SU-DHL-6 (cell line): Measurements from ENCODE around the gene C1QTNF7.

ENCODE experiments used
- H2AFZ ChIP-seq: fragments of 200-600 bp; sonication (generic); 2 replicates; pipeline ENCODE4 v1.6.1; 2014; ENCODE audit warnings: low read depth, mild to moderate bottlenecking, moderate library complexity, mixed read lengths, antibody characterized with exemption, low read length; ENCODE audit not compliant: severe bottlenecking
- H3F3A ChIP-seq: fragments of 200-600 bp; shearing (Covaris generic); 2 replicates; pipeline ENCODE4 v1.6.0; 2016; ENCODE audit warnings: antibody characterized with exemption, mild to moderate bottlenecking; ENCODE audit not compliant: insufficient read depth
- H3K27ac ChIP-seq: fragments of 200-600 bp; sonication (generic); 2 replicates; pipeline ENCODE4 v1.5.1; 2016; ENCODE audit warnings: low read depth, mild to moderate bottlenecking, low read length, moderate library complexity, mixed read lengths
- H3K27me3 ChIP-seq: fragments of 200-600 bp; sonication (generic), shearing (Covaris generic); 2 replicates; pipeline ENCODE4 v1.6.0; 2014; ENCODE audit warnings: mild to moderate bottlenecking, low read length
- H3K36me3 ChIP-seq: fragments of 200-600 bp; sonication (generic); 2 replicates; pipeline ENCODE4 v1.6.1; 2014; ENCODE audit warnings: mild to moderate bottlenecking, low read length, mixed read lengths
- H3K4me2 ChIP-seq: fragments of 300-600, 200-600 bp; shearing (Covaris generic), sonication (generic); 2 replicates; pipeline ENCODE4 v1.6.0; 2014; ENCODE audit warnings: low read length, low read depth, mild to moderate bottlenecking; ENCODE audit not compliant: poor library complexity, severe bottlenecking
- H3K4me3 ChIP-seq: fragments of 200-600 bp; sonication (generic); 2 replicates; pipeline ENCODE4 v1.5.1; 2014; ENCODE audit warnings: antibody characterized with exemption, low read length, mild to moderate bottlenecking, mixed read lengths; ENCODE audit not compliant: insufficient read depth, poor library complexity, severe bottlenecking
- H3K79me2 ChIP-seq: fragments of 200-600 bp; sonication (generic); 2 replicates; pipeline ENCODE4 v1.6.1; 2014; ENCODE audit warnings: mild to moderate bottlenecking, low read length, moderate library complexity; ENCODE audit not compliant: insufficient read depth
- H3K9ac ChIP-seq: fragments of 200-600 bp; sonication (generic); 2 replicates; pipeline ENCODE4 v1.7.0; 2014; ENCODE audit warnings: mild to moderate bottlenecking, low read length
- H3K9me2 ChIP-seq: fragments of 200-600 bp; sonication (generic); replicated peaks from 2 replicates; pipeline ENCODE4 v1.6.1; 2014; ENCODE audit warnings: low read length; ENCODE audit not compliant: insufficient read depth
- H3K9me3 ChIP-seq: fragments of 200-600 bp; sonication (generic); 2 replicates; pipeline ENCODE4 v1.6.1; 2014; ENCODE audit warnings: low read length, mixed read lengths; ENCODE audit not compliant: insufficient read depth
- H4K20me1 ChIP-seq: fragments of 200-600 bp; sonication (generic); 2 replicates; pipeline ENCODE4 v1.6.1; 2014; ENCODE audit warnings: low read depth, mild to moderate bottlenecking, antibody characterized with exemption, low read length, moderate library complexity, mixed read lengths
- EZH2phosphoT487 ChIP-seq: fragments of 200-600 bp; sonication (generic), shearing (Covaris generic); conservative IDR thresholded peaks from 2 replicates; pipeline ENCODE4 v1.6.1; 2018; ENCODE audit warnings: mild to moderate bottlenecking, antibody characterized with exemption, low read length, moderate library complexity, mixed read lengths
- TF ChIP-seq, protein P1 (sequence below): fragments of 200-600 bp; sonication (generic); IDR thresholded peaks from one replicate; pipeline ENCODE4 v1.5.1; 2017; ENCODE audit warnings: antibody characterized with exemption, mild to moderate bottlenecking, low read length, moderate library complexity; ENCODE audit not compliant: insufficient read depth, poor library complexity, severe bottlenecking

Gene C1QTNF7

DNA sequence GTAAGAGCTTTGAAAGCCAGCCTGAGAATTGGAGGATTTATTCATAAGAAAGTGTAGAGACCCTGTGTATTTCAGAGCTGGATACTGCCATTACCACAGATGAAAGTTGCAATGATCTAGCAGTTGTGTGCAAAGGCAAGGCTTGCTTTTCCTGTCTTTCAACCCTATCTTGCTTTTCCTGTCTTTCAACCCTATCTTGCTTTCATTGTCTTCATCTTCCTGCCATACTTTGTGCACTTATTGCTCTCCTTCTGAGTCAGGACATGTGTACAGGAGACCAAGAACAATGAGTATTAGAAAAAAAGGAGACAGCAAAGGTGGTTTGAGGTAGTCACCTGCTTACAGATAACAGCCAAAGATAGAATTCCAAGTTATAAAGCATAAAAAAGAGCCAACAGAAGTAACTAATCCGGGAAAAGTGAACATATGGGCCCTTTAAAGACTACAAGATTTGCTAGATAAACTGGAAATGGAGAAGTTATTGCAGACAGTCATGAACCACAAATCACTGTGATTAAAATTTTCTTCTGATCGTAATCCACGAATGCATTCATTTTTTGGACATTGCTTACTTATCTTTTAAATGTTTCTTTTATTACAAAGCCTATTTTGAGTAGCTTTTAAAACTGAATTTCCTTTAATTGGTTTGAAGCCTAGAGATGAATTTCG is 17.2 kb downstream of the C1QTNF7 start:
- H4K20me1 ChIP-seq: no peaks in the 10 kb centered on the region
- H3K27ac ChIP-seq: no peak overlapping the region
- no peak overlapping the region for H3K9ac ChIP-seq
- H3K4me2 ChIP-seq: no peak overlapping the region
- H3K9me3 ChIP-seq: no peaks in the 10 kb centered on the region
- no peak overlapping the region for H2AFZ ChIP-seq
- no peaks in the 10 kb centered on the region for H3K36me3 ChIP-seq
- H3F3A ChIP-seq: no peaks in the 10 kb centered on the region
- TF ChIP-seq, protein P1, sequence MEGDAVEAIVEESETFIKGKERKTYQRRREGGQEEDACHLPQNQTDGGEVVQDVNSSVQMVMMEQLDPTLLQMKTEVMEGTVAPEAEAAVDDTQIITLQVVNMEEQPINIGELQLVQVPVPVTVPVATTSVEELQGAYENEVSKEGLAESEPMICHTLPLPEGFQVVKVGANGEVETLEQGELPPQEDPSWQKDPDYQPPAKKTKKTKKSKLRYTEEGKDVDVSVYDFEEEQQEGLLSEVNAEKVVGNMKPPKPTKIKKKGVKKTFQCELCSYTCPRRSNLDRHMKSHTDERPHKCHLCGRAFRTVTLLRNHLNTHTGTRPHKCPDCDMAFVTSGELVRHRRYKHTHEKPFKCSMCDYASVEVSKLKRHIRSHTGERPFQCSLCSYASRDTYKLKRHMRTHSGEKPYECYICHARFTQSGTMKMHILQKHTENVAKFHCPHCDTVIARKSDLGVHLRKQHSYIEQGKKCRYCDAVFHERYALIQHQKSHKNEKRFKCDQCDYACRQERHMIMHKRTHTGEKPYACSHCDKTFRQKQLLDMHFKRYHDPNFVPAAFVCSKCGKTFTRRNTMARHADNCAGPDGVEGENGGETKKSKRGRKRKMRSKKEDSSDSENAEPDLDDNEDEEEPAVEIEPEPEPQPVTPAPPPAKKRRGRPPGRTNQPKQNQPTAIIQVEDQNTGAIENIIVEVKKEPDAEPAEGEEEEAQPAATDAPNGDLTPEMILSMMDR: no peak
- no peaks in the 10 kb centered on the region for H3K27me3 ChIP-seq
- no peak overlapping the region for H3K4me3 ChIP-seq
- H3K9me2 ChIP-seq: no peaks in the 10 kb centered on the region
- H3K79me2 ChIP-seq: no peaks in the 10 kb centered on the region

DNA sequence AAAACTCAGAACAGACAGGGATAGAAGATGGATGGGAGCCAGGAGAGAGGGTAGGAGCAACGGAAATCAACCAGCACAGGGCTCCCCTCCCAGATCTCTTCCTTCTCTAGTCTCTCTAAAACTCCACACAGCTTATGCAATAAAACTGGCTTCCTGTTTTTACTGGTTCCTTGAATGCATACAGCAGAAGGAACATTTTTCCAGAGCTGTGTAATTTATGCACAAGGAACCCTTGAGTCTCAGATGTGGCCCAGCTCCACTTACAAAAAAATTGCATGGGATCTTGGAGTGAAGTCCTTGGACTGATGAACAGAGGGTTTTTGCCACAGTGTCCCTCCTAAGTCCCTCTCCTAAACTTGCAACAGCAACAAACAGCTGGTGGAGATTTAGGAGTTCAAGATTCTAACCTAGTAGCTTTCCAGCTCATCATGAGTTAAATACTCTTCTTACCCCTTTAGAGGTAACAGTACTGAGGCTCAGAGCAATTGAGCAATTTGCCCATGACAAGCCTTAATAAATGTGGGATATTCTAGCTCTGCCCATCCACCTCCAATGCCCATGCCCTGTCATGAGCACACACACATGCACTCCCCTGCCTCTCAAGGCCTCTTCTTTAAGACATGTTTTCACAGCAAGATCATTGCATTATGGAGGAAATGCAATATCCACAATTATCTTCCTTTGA is 23.5 kb downstream of the C1QTNF7 start:
- Histone ChIP-seq H3K27me3 (no peaks in the 10 kb centered on the region), H3K9ac (no peak overlapping the region), H3K79me2 (no peaks in the 10 kb centered on the region), H3F3A (no peaks in the 10 kb centered on the region), H3K27ac (no peak overlapping the region), H3K36me3 (no peaks in the 10 kb centered on the region), H3K4me3 (no peak overlapping the region), H3K9me2 (no peaks in the 10 kb centered on the region), H3K9me3 (no peaks in the 10 kb centered on the region), H4K20me1 (no peaks in the 10 kb centered on the region), H3K4me2 (no peak overlapping the region), H2AFZ (no peak overlapping the region)
- TF ChIP-seq, protein P1: no peak
- TF ChIP-seq EZH2phosphoT487: no peak

DNA sequence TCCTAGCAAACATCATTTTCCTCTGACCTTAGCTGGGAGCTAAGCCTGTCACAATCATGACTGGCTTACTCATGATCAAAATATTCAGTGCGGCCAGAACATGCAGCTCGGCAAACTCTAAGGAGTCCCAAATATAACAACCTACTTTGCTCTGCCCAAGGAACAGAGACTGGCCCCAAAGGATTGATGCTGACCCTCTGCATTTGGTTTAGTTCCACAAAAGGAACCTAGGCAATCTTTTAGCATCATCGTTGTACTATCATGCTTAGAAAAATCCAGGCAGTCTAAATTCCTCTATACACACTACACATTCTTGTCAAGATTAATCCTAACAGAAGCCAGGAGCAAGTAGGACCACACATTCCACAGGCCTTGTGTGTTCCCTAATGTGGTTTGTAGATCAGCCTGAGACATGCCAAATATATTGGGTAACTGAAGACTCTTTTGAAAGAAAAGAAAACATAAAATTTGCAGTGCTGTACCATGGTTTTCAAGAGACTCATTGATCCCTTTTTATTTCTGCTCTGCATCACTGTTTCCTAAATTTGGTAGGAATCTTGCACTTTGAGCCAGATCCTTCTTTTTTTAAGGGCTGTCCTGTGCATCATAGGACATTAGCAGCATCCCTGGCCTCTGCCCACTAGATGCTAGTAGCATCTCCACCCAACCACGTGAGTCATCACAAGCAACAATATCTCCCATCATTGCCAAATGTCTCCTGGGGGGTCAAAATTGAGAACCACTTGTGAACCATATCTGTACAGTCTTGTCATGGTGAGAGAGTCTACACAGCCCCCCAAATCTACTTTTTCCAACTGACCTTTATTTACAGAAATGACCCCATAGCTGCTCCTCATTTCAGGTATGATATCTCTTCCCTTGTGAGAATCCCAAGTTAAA is 24.3 kb downstream of the C1QTNF7 start:
- Histone ChIP-seq H3K4me2 (no peak overlapping the region), H3K27ac (no peak overlapping the region), H3F3A (no peaks in the 10 kb centered on the region), H3K79me2 (no peaks in the 10 kb centered on the region), H4K20me1 (no peaks in the 10 kb centered on the region), H3K4me3 (no peak overlapping the region), H3K9me2 (no peaks in the 10 kb centered on the region), H2AFZ (no peak overlapping the region), H3K36me3 (no peaks in the 10 kb centered on the region), H3K9me3 (no peaks in the 10 kb centered on the region), H3K9ac (no peak overlapping the region), H3K27me3 (no peaks in the 10 kb centered on the region)
- TF ChIP-seq, protein P1: no peak
- no peak for TF ChIP-seq EZH2phosphoT487
